Measurements from ENCODE around the gene ANKRD13A.
"Not testable (repeated sequence)": the region's sequence is repeated elsewhere in the genome, so short reads cannot be mapped to it uniquely, and the experiment has no call there.

Gene ANKRD13A

GRCh38 chr12:109968801-109969200, 30.4 kb upstream of the ANKRD13A start:
- H3K4me1 ChIP-seq: no peaks in the 10 kb centered on the region
- no peaks in the 10 kb centered on the region for H3K9me3 ChIP-seq
- H3K4me3 ChIP-seq (ENCODE audit: low read depth, low read length): no peak overlapping the region
- no peak for TF ChIP-seq CTCF (IDR thresholded peaks at IDR 0.05; ENCODE audit: low read depth, low read length)
- no peaks in the 10 kb centered on the region for H3K27me3 ChIP-seq
- DNase-seq: no peak
- H3K36me3 ChIP-seq: peaks cover 32% of the 10 kb centered on the region

GRCh38 chr12:109972821-109973220, 26.4 kb upstream of the ANKRD13A start:
- Histone ChIP-seq H3K27me3 (no peaks in the 10 kb centered on the region), H3K4me3 (ENCODE audit: low read depth, low read length) (no peak overlapping the region), H3K9me3 (no peaks in the 10 kb centered on the region), H3K4me1 (no peaks in the 10 kb centered on the region), H3K36me3 (peaks cover 34% of the 10 kb centered on the region)
- no peak for TF ChIP-seq CTCF (IDR thresholded peaks at IDR 0.05; ENCODE audit: low read depth, low read length)
- no peak for DNase-seq

- DNase-seq: no peak
- Histone ChIP-seq H3K4me3 (ENCODE audit: low read depth, low read length) (no peak overlapping the region), H3K4me1 (no peaks in the 10 kb centered on the region), H3K27me3 (no peaks in the 10 kb centered on the region), H3K9me3 (no peaks in the 10 kb centered on the region), H3K36me3 (peaks cover 59% of the 10 kb centered on the region)
- TF ChIP-seq CTCF (IDR thresholded peaks at IDR 0.05; ENCODE audit: low read depth, low read length): no peak
These were observed 17.9 kb upstream of the ANKRD13A start for GRCh38 chr12:109981311-109981710.

GRCh38 chr12:109982210-109982609, 17.0 kb upstream of the ANKRD13A start:
- DNase-seq: no peak
- peaks cover 57% of the 10 kb centered on the region for H3K36me3 ChIP-seq
- no peak for TF ChIP-seq CTCF (IDR thresholded peaks at IDR 0.05; ENCODE audit: low read depth, low read length)
- no peak overlapping the region for H3K4me3 ChIP-seq (ENCODE audit: low read depth, low read length)
- H3K4me1 ChIP-seq: no peaks in the 10 kb centered on the region
- no peaks in the 10 kb centered on the region for H3K9me3 ChIP-seq
- H3K27me3 ChIP-seq: no peaks in the 10 kb centered on the region

- Histone ChIP-seq H3K36me3 (peaks cover 57% of the 10 kb centered on the region), H3K4me1 (no peaks in the 10 kb centered on the region), H3K27me3 (no peaks in the 10 kb centered on the region), H3K4me3 (ENCODE audit: low read depth, low read length) (no peak overlapping the region), H3K9me3 (no peaks in the 10 kb centered on the region)
- DNase-seq: no peak
- TF ChIP-seq CTCF (IDR thresholded peaks at IDR 0.05; ENCODE audit: low read depth, low read length): no peak
These were observed 15.6 kb upstream of the ANKRD13A start for GRCh38 chr12:109983432-109984142.

- DNase-seq; H3K4me3 ChIP-seq (ENCODE audit: low read depth, low read length); H3K4me1 ChIP-seq; H3K9me3 ChIP-seq; H3K27me3 ChIP-seq: not testable (repeated sequence)
- H3K36me3 ChIP-seq: peaks cover 35% of the 10 kb centered on the region
These were observed 13.0 kb upstream of the ANKRD13A start for GRCh38 chr12:109986236-109986635.
